GM23338 (cell line): ENCODE results near the gene ETV5. TPM values are rescaled to one million over a fixed set of nuclear protein-coding genes. Genes with fewer than 3 reads are reported as not detected.

Experiments
- ATAC-seq: fragments of 200-7000 bp; cut with Tn5 transposase; 3 replicates; pipeline ENCODE4 v1.9.1; 2020
- DNase-seq: peaks from one replicate; pipeline ENCODE4 v3.0.0-alpha.2; 2015; ENCODE audit warnings: low spot score
- H2AFZ ChIP-seq: fragments of 200-600 bp; sonication (generic); 2 replicates; pipeline ENCODE4 v1.8.0; 2016; ENCODE audit warnings: antibody characterized with exemption, mild to moderate bottlenecking, moderate library complexity
- H3F3A ChIP-seq: fragments of 200-600 bp; sonication (generic); replicated peaks from 2 replicates; pipeline ENCODE4 v1.8.0; 2017; ENCODE audit warnings: antibody characterized with exemption, mixed run types, low read depth
- H3K27ac ChIP-seq: fragments of 200-600 bp; sonication (generic); 2 replicates; pipeline ENCODE4 v1.6.1; 2016; ENCODE audit warnings: low read depth
- H3K27me3 ChIP-seq: fragments of 200-600 bp; sonication (generic); 2 replicates; pipeline ENCODE4 v1.8.0; 2016; ENCODE audit warnings: mild to moderate bottlenecking, mixed run types, moderate library complexity; ENCODE audit not compliant: insufficient read depth
- H3K36me3 ChIP-seq: fragments of 200-600 bp; sonication (generic); 2 replicates; pipeline ENCODE4 v1.8.0; 2016; ENCODE audit warnings: mild to moderate bottlenecking; ENCODE audit not compliant: insufficient read depth
- H3K4me1 ChIP-seq: fragments of 200-600 bp; sonication (generic); 2 replicates; pipeline ENCODE4 v1.8.0; 2016; ENCODE audit warnings: mild to moderate bottlenecking, moderate library complexity; ENCODE audit not compliant: insufficient read depth
- H3K4me2 ChIP-seq: fragments of 200-600 bp; sonication (generic); 2 replicates; pipeline ENCODE4 v1.7.1; 2017; ENCODE audit warnings: mixed run types
- H3K4me3 ChIP-seq: fragments of 200-600 bp; sonication (generic); 2 replicates; pipeline ENCODE4 v1.6.1; 2016; ENCODE audit warnings: mixed run types
- H3K79me2 ChIP-seq: fragments of 200-600 bp; sonication (generic); replicated peaks from 2 replicates; pipeline ENCODE4 v1.8.0; 2017; ENCODE audit warnings: mild to moderate bottlenecking; ENCODE audit not compliant: insufficient read depth
- H3K9me2 ChIP-seq: fragments of 200-600 bp; sonication (generic); 2 replicates; pipeline ENCODE4 v1.8.0; 2017; ENCODE audit not compliant: insufficient read depth
- H4K20me1 ChIP-seq: fragments of 200-600 bp; sonication (generic); replicated peaks from 2 replicates; pipeline ENCODE4 v1.8.0; 2017; ENCODE audit warnings: mild to moderate bottlenecking; ENCODE audit not compliant: insufficient read depth
- H3K27ac Mint-ChIP-seq: 2 replicates; pipeline ENCODE4 v1.8.0; 2020; ENCODE audit warnings: inconsistent platforms, mild to moderate bottlenecking, moderate library complexity, mixed read lengths
- H3K27me3 Mint-ChIP-seq: 3 replicates; pipeline ENCODE4 v1.8.0; 2022; ENCODE audit warnings: low read depth, mild to moderate bottlenecking, moderate library complexity, mixed read lengths, inconsistent platforms; ENCODE audit not compliant: insufficient read depth, poor library complexity
- H3K36me3 Mint-ChIP-seq: 3 replicates; pipeline ENCODE4 v1.8.0; 2021; ENCODE audit warnings: low read depth, mild to moderate bottlenecking, inconsistent platforms, moderate library complexity, mixed read lengths
- H3K4me1 Mint-ChIP-seq: 3 replicates; pipeline ENCODE4 v1.8.0; 2020; ENCODE audit warnings: mild to moderate bottlenecking, inconsistent platforms, mixed read lengths
- H3K4me3 Mint-ChIP-seq: 3 replicates; pipeline ENCODE4 v1.8.0; 2021; ENCODE audit warnings: moderate library complexity, mild to moderate bottlenecking, inconsistent platforms, mixed read lengths
- H3K9me3 Mint-ChIP-seq: 3 replicates; pipeline ENCODE4 v1.8.0; 2020; ENCODE audit warnings: moderate library complexity, mild to moderate bottlenecking, inconsistent platforms, mixed read lengths
- CREB1 ChIP-seq: fragments of 250-450 bp; sonication (Bioruptor Pico); IDR thresholded peaks from 2 replicates; pipeline ENCODE4 v1.5.0; 2020; ENCODE audit warnings: low read depth, mild to moderate bottlenecking, moderate library complexity
- ETS1 ChIP-seq: IDR thresholded peaks from 2 replicates; pipeline ENCODE4 v1.6.1; 2016; ENCODE audit warnings: antibody characterized with exemption
- EZH2 ChIP-seq: fragments of 200-600 bp; sonication (generic); IDR thresholded peaks from one replicate; pipeline ENCODE4 v1.8.0; 2017; ENCODE audit warnings: antibody characterized with exemption, mild to moderate bottlenecking, low read depth; ENCODE audit not compliant: unreplicated experiment
- EZH2phosphoT487 ChIP-seq: fragments of 200-600 bp; sonication (generic); IDR thresholded peaks from one replicate; pipeline ENCODE4 v1.8.1; 2018; ENCODE audit warnings: antibody characterized with exemption; ENCODE audit not compliant: unreplicated experiment
- NANOG ChIP-seq: IDR thresholded peaks from 2 replicates; pipeline ENCODE4 v1.6.1; 2016; ENCODE audit warnings: antibody characterized with exemption, borderline replicate concordance
- POLR2AphosphoS5 ChIP-seq: IDR thresholded peaks from 2 replicates; pipeline ENCODE4 v1.6.1; 2016; ENCODE audit warnings: antibody characterized with exemption, low read depth
- STAT1 ChIP-seq: IDR thresholded peaks from one replicate; pipeline ENCODE4 v1.6.1; 2016; ENCODE audit warnings: antibody characterized with exemption; ENCODE audit not compliant: unreplicated experiment
- ZNF114 ChIP-seq: fragments of 250-450 bp; sonication (Bioruptor Pico); IDR thresholded peaks from 2 replicates; pipeline ENCODE4 v1.5.0; 2020; ENCODE audit warnings: mild to moderate bottlenecking, moderate library complexity
- ZNF331 ChIP-seq: fragments of 250-450 bp; sonication (Bioruptor Pico); IDR thresholded peaks from 2 replicates; pipeline ENCODE4 v1.5.0; 2020; ENCODE audit warnings: low read depth, mild to moderate bottlenecking, moderate library complexity
- polyA plus RNA-seq: library from polyadenylated mRNA; unstranded; fragments of >200 nt; fragmentation: Nextera tagmentation; extraction: Ambion mirVana; gene quantifications from 2 replicates; pipeline ENCODE4 v1.2.1, GENCODE V29; 2016
- total RNA-seq: library from RNA; depleted of rRNA; stranded (reverse); fragments of >200 nt; shearing (Covaris generic); gene quantifications from 2 replicates; pipeline ENCODE4 v1.2.3, GENCODE V29; 2014
- TF ChIP-seq, protein P1 (sequence below): IDR thresholded peaks from one replicate; pipeline ENCODE4 v1.6.1; 2018; ENCODE audit warnings: antibody characterized with exemption; ENCODE audit not compliant: unreplicated experiment
- TF ChIP-seq, protein P2 (sequence below), 2 experiments: fragments of 200-600 bp in 1 of 2; sonication (generic) in 1 of 2; conservative IDR thresholded peaks; 2 replicates each; pipeline versions ENCODE4 v1.5.1 to v1.6.1; 2016 to 2017; ENCODE audit warnings: antibody characterized with exemption in 2 of 2, low read depth in 2 of 2, mild to moderate bottlenecking in 2 of 2, moderate library complexity in 1 of 2

ETV5 gene
- total and polyA plus RNA-seq, 2 experiments from 2014 or later, result 33.5 to 57.1 TPM

- no peak for TF ChIP-seq ETS1
- TF ChIP-seq, protein P1, sequence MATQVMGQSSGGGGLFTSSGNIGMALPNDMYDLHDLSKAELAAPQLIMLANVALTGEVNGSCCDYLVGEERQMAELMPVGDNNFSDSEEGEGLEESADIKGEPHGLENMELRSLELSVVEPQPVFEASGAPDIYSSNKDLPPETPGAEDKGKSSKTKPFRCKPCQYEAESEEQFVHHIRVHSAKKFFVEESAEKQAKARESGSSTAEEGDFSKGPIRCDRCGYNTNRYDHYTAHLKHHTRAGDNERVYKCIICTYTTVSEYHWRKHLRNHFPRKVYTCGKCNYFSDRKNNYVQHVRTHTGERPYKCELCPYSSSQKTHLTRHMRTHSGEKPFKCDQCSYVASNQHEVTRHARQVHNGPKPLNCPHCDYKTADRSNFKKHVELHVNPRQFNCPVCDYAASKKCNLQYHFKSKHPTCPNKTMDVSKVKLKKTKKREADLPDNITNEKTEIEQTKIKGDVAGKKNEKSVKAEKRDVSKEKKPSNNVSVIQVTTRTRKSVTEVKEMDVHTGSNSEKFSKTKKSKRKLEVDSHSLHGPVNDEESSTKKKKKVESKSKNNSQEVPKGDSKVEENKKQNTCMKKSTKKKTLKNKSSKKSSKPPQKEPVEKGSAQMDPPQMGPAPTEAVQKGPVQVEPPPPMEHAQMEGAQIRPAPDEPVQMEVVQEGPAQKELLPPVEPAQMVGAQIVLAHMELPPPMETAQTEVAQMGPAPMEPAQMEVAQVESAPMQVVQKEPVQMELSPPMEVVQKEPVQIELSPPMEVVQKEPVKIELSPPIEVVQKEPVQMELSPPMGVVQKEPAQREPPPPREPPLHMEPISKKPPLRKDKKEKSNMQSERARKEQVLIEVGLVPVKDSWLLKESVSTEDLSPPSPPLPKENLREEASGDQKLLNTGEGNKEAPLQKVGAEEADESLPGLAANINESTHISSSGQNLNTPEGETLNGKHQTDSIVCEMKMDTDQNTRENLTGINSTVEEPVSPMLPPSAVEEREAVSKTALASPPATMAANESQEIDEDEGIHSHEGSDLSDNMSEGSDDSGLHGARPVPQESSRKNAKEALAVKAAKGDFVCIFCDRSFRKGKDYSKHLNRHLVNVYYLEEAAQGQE, result no peak
Measured at GRCh38 chr3:186132487-186132886, 23.6 kb upstream of the ETV5 start (continued).

- Histone ChIP-seq H3K4me1 (peaks cover 22% of the 10 kb centered on the region), H3K27ac (no peak overlapping the region), H3K27me3 (no peaks in the 10 kb centered on the region), H3F3A (no peaks in the 10 kb centered on the region), H3K4me2 (no peak overlapping the region), H4K20me1 (no peaks in the 10 kb centered on the region), H3K9me2 (no peaks in the 10 kb centered on the region), H3K4me3 (no peak overlapping the region), H2AFZ (no peak overlapping the region), H3K36me3 (no peaks in the 10 kb centered on the region), H3K79me2 (no peaks in the 10 kb centered on the region)
- H3K27me3 Mint-ChIP-seq, result peaks cover 12% of the 10 kb centered on the region
- no peaks in the 10 kb centered on the region for H3K9me3 Mint-ChIP-seq
- DNase-seq (no peak), ATAC-seq (peak; percentile 64)
- H3K4me3 Mint-ChIP-seq, result no peak overlapping the region
- no peaks in the 10 kb centered on the region for H3K36me3 Mint-ChIP-seq
- peaks cover 32% of the 10 kb centered on the region for H3K4me1 Mint-ChIP-seq
- H3K27ac Mint-ChIP-seq, result no peak overlapping the region
- no peak for TF ChIP-seq EZH2phosphoT487
- no peak for TF ChIP-seq ZNF114
- no peak for TF ChIP-seq NANOG
- TF ChIP-seq, protein P2, sequence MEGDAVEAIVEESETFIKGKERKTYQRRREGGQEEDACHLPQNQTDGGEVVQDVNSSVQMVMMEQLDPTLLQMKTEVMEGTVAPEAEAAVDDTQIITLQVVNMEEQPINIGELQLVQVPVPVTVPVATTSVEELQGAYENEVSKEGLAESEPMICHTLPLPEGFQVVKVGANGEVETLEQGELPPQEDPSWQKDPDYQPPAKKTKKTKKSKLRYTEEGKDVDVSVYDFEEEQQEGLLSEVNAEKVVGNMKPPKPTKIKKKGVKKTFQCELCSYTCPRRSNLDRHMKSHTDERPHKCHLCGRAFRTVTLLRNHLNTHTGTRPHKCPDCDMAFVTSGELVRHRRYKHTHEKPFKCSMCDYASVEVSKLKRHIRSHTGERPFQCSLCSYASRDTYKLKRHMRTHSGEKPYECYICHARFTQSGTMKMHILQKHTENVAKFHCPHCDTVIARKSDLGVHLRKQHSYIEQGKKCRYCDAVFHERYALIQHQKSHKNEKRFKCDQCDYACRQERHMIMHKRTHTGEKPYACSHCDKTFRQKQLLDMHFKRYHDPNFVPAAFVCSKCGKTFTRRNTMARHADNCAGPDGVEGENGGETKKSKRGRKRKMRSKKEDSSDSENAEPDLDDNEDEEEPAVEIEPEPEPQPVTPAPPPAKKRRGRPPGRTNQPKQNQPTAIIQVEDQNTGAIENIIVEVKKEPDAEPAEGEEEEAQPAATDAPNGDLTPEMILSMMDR (conservative IDR thresholded peaks at IDR 0.05; ENCODE audit: low read depth in 2 of 2), result no peak
- TF ChIP-seq POLR2AphosphoS5, result no peak
- TF ChIP-seq, protein P1, result no peak
- no peak for TF ChIP-seq EZH2
- TF ChIP-seq ETS1, result no peak
- no peak for TF ChIP-seq ZNF331 (CRISPR knock-in tag)
- no peak for TF ChIP-seq STAT1
- TF ChIP-seq CREB1 (CRISPR knock-in tag), result no peak
Measured at GRCh38 chr3:186129206-186129605, 20.3 kb upstream of the ETV5 start.
